Kidney epithelial cell (primary cell): Measurements from ENCODE around the gene ANKRD23. TPM values are rescaled to one million over a fixed set of nuclear protein-coding genes. Genes with fewer than 3 reads are reported as not detected.

Experiments used
- DNase-seq: peaks from one replicate; pipeline ENCODE4 v3.0.0-alpha.2; 2010; ENCODE audit warnings: low read depth
- H3K27me3 ChIP-seq: 2 replicates; pipeline ENCODE4 v1.6.0; 2011; ENCODE audit warnings: low read length; ENCODE audit not compliant: control insufficient read depth, insufficient read depth
- H3K36me3 ChIP-seq: 2 replicates; pipeline ENCODE4 v1.5.1; 2011; ENCODE audit warnings: low read length; ENCODE audit not compliant: control insufficient read depth, insufficient read depth
- H3K4me3 ChIP-seq: 2 replicates; pipeline ENCODE4 v1.5.1; 2011; ENCODE audit warnings: low read depth, mild to moderate bottlenecking, control low read depth, low read length
- CTCF ChIP-seq: IDR thresholded peaks from 2 replicates; pipeline ENCODE4 v1.5.1; 2011; ENCODE audit warnings: mild to moderate bottlenecking, moderate library complexity, low read length, control low read depth, inconsistent platforms; ENCODE audit not compliant: insufficient read depth, poor library complexity, severe bottlenecking
- total RNA-seq: library from RNA; depleted of rRNA; stranded (reverse); fragments of >200 nt; gene quantifications from 2 replicates; pipeline ENCODE4 v1.2.3, GENCODE V29; 2015

The ANKRD23 gene
- total RNA-seq, 1 donor from 2014 or later = 2.1 TPM

GRCh38 chr2:96875498-96876268, 31.9 kb upstream of the ANKRD23 start:
- H3K4me3 ChIP-seq = no peak overlapping the region
- H3K27me3 ChIP-seq = no peaks in the 10 kb centered on the region
- no peaks in the 10 kb centered on the region for H3K36me3 ChIP-seq
- DNase-seq = no peak
- no peak for TF ChIP-seq CTCF

- Histone ChIP-seq H3K27me3 (no peaks in the 10 kb centered on the region), H3K36me3 (no peaks in the 10 kb centered on the region), H3K4me3 (no peak overlapping the region)
- no peak for DNase-seq
- no peak for TF ChIP-seq CTCF
These were observed 30.5 kb upstream of the ANKRD23 start for GRCh38 chr2:96874198-96874831.

GRCh38 chr2:96873651-96874096, 29.9 kb upstream of the ANKRD23 start:
- no peak for TF ChIP-seq CTCF

GRCh38 chr2:96872591-96873349, 28.9 kb upstream of the ANKRD23 start:
- Histone ChIP-seq H3K27me3 (no peaks in the 10 kb centered on the region), H3K36me3 (no peaks in the 10 kb centered on the region), H3K4me3 (no peak overlapping the region)
- DNase-seq = no peak
- TF ChIP-seq CTCF = no peak

More at GRCh38 chr2:96873651-96874096, 29.9 kb upstream of the ANKRD23 start:
- Histone ChIP-seq H3K36me3 (no peaks in the 10 kb centered on the region), H3K27me3 (no peaks in the 10 kb centered on the region), H3K4me3 (no peak overlapping the region)
- no peak for DNase-seq

GRCh38 chr2:96870626-96871255, 26.9 kb upstream of the ANKRD23 start:
- TF ChIP-seq CTCF = no peak
- peak overlapping the region; percentile 94 for H3K4me3 ChIP-seq
- no peak for DNase-seq

More at GRCh38 chr2:96870626-96871255, 26.9 kb upstream of the ANKRD23 start:
- Histone ChIP-seq H3K36me3 (no peaks in the 10 kb centered on the region), H3K27me3 (no peaks in the 10 kb centered on the region)
